ENCODE results near the gene SLC15A4.
"Not testable (repeated sequence)": the region's sequence is repeated elsewhere in the genome, so short reads cannot be mapped to it uniquely, and the experiment has no call there.

The SLC15A4 gene

GRCh38 chr12:128814411-128815261 lies 9.1 kb downstream of the SLC15A4 start:
- no peak for DNase-seq (ENCODE audit: low read depth)

- no peak for DNase-seq (ENCODE audit: low read depth)
Measured at GRCh38 chr12:128813883-128814282, 9.9 kb downstream of the SLC15A4 start.

GRCh38 chr12:128813392-128813791 lies 10.4 kb downstream of the SLC15A4 start:
- DNase-seq (ENCODE audit: low read depth): no peak

- DNase-seq (ENCODE audit: low read depth): no peak
Measured at GRCh38 chr12:128811806-128812205, 12.0 kb downstream of the SLC15A4 start.

GRCh38 chr12:128810182-128811127 lies 13.3 kb downstream of the SLC15A4 start:
- DNase-seq (ENCODE audit: low read depth): no peak

- DNase-seq (ENCODE audit: low read depth): no peak
Measured at GRCh38 chr12:128808651-128809050, 15.1 kb downstream of the SLC15A4 start.

GRCh38 chr12:128807161-128807724 lies 16.5 kb downstream of the SLC15A4 start:
- no peak for DNase-seq (ENCODE audit: low read depth)

GRCh38 chr12:128806573-128806972 lies 17.2 kb downstream of the SLC15A4 start:
- no peak for DNase-seq (ENCODE audit: low read depth)

GRCh38 chr12:128805406-128805805 lies 18.4 kb downstream of the SLC15A4 start:
- DNase-seq (ENCODE audit: low read depth): not testable (repeated sequence)

GRCh38 chr12:128804762-128805161 lies 19.0 kb downstream of the SLC15A4 start:
- no peak for DNase-seq (ENCODE audit: low read depth)

- DNase-seq (ENCODE audit: low read depth): no peak
Measured at GRCh38 chr12:128803788-128804187, 20.0 kb downstream of the SLC15A4 start.

GRCh38 chr12:128802756-128803155 lies 21.0 kb downstream of the SLC15A4 start:
- no peak for DNase-seq (ENCODE audit: low read depth)

GRCh38 chr12:128801879-128802391 lies 21.8 kb downstream of the SLC15A4 start:
- DNase-seq (ENCODE audit: low read depth): no peak

GRCh38 chr12:128800606-128801005 lies 23.2 kb downstream of the SLC15A4 start:
- no peak for DNase-seq (ENCODE audit: low read depth)

GRCh38 chr12:128798571-128799341 lies 25.0 kb downstream of the SLC15A4 start:
- no peak for DNase-seq (ENCODE audit: low read depth)

GRCh38 chr12:128797119-128798118 lies 26.3 kb downstream of the SLC15A4 start:
- no peak for DNase-seq (ENCODE audit: low read depth)

GRCh38 chr12:128796439-128797118 lies 27.2 kb downstream of the SLC15A4 start:
- no peak for DNase-seq (ENCODE audit: low read depth)

- DNase-seq (ENCODE audit: low read depth): no peak
Measured at GRCh38 chr12:128795530-128796361, 28.0 kb downstream of the SLC15A4 start.

All from stimulated activated CD8-positive, alpha-beta memory T cell treated with anti-CD3 and anti-CD28 coated beads, Interleukin-15, amount 100 ng/mL, for 1 hour (primary cell).